Gastroesophageal sphincter (tissue), 3 donors: Measurements from ENCODE around the gene ACOT11.

ENCODE experiments used
- CTCF ChIP-seq, 4 experiments: fragments of 200-600 bp in 2 of 4; fragments of 450-650 bp in 2 of 4; sonication (generic) in 1 of 4; IDR thresholded peaks; one replicate each; pipeline ENCODE4 v1.5.1; 2017 to 2019; ENCODE audit warnings: antibody characterized with exemption in 4 of 4, mild to moderate bottlenecking in 2 of 4, moderate library complexity in 2 of 4
- POLR2AphosphoS5 ChIP-seq: sonication (generic); formaldehyde crosslinking; IDR thresholded peaks from one replicate; pipeline ENCODE4 v1.6.1; 2017; ENCODE audit warnings: antibody characterized with exemption

- TF ChIP-seq CTCF (IDR thresholded peaks at IDR 0.05) (no peak), POLR2AphosphoS5 (no peak)
Measured at GRCh38 chr1:54653036-54653435, 105.0 kb downstream of the ACOT11 start.
